H9 (cell line): ENCODE results near the gene SPTSSB. TPM values are rescaled to one million over a fixed set of nuclear protein-coding genes. Genes with fewer than 3 reads are reported as not detected.

ENCODE experiments used
- DNase-seq: peaks from one replicate; pipeline ENCODE4 v3.0.0-alpha.2; 2017
- H2AFZ ChIP-seq: one replicate; pipeline ENCODE4 v1.6.1; 2013; ENCODE audit warnings: mild to moderate bottlenecking, low read length, control low read depth, moderate library complexity
- H2AK5ac ChIP-seq: 2 replicates; pipeline ENCODE4 v1.6.1; 2013; ENCODE audit warnings: low read length, control low read depth, mixed read lengths; ENCODE audit not compliant: insufficient read length
- H2BK120ac ChIP-seq: one replicate; pipeline ENCODE4 v1.6.1; 2013; ENCODE audit warnings: low read depth, mild to moderate bottlenecking, low read length, control low read depth, inconsistent platforms; ENCODE audit not compliant: poor library complexity, severe bottlenecking
- H2BK12ac ChIP-seq: 2 replicates; pipeline ENCODE4 v1.6.1; 2013; ENCODE audit warnings: low read length, control low read depth, mixed read lengths, low read depth; ENCODE audit not compliant: insufficient read length
- H2BK15ac ChIP-seq: 2 replicates; pipeline ENCODE4 v1.6.1; 2013; ENCODE audit warnings: low read depth, low read length, control low read depth
- H2BK20ac ChIP-seq: one replicate; pipeline ENCODE4 v1.6.1; 2013; ENCODE audit warnings: low read depth, mild to moderate bottlenecking, low read length, control low read depth, inconsistent platforms; ENCODE audit not compliant: poor library complexity, severe bottlenecking
- H2BK5ac ChIP-seq: 2 replicates; pipeline ENCODE4 v1.6.1; 2013; ENCODE audit warnings: low read length, control low read depth, mixed read lengths; ENCODE audit not compliant: insufficient read length
- H3K14ac ChIP-seq: 2 replicates; pipeline ENCODE4 v1.6.1; 2013; ENCODE audit warnings: low read length, control low read depth; ENCODE audit not compliant: insufficient read depth
- H3K18ac ChIP-seq: 2 replicates; pipeline ENCODE4 v1.6.1; 2013; ENCODE audit warnings: low read depth, mild to moderate bottlenecking, mixed read lengths, low read length, control low read depth; ENCODE audit not compliant: insufficient read length
- H3K23ac ChIP-seq: 2 replicates; pipeline ENCODE4 v1.6.1; 2013; ENCODE audit warnings: low read length, control low read depth, mixed read lengths, low read depth; ENCODE audit not compliant: insufficient read length
- H3K23me2 ChIP-seq: 2 replicates; pipeline ENCODE4 v1.6.1; 2013; ENCODE audit warnings: low read depth, mild to moderate bottlenecking, mixed read lengths, low read length, control low read depth; ENCODE audit not compliant: insufficient read length, poor library complexity, severe bottlenecking
- H3K27ac ChIP-seq: 2 replicates; pipeline ENCODE4 v1.5.1; 2013; ENCODE audit warnings: low read length, control low read depth, mixed read lengths, low read depth; ENCODE audit not compliant: insufficient read length
- H3K27me3 ChIP-seq: 2 replicates; pipeline ENCODE4 v1.6.1; 2013; ENCODE audit warnings: low read length, control low read depth, inconsistent platforms; ENCODE audit not compliant: insufficient read depth
- H3K4ac ChIP-seq: 2 replicates; pipeline ENCODE4 v1.6.1; 2013; ENCODE audit warnings: low read depth, mild to moderate bottlenecking, control low read depth, inconsistent platforms, low read length, moderate library complexity
- H3K4me1 ChIP-seq: 2 replicates; pipeline ENCODE4 v1.6.1; 2013; ENCODE audit warnings: low read length, control low read depth, inconsistent platforms; ENCODE audit not compliant: insufficient read depth
- H3K4me2 ChIP-seq: 2 replicates; pipeline ENCODE4 v1.6.1; 2013; ENCODE audit warnings: low read length, control low read depth, mixed read lengths; ENCODE audit not compliant: insufficient read length, insufficient read depth
- H3K56ac ChIP-seq: 2 replicates; pipeline ENCODE4 v1.6.1; 2013; ENCODE audit warnings: low read depth, mild to moderate bottlenecking, mixed read lengths, low read length, control low read depth; ENCODE audit not compliant: insufficient read length
- H3K79me1 ChIP-seq: 2 replicates; pipeline ENCODE4 v1.6.1; 2013; ENCODE audit warnings: low read depth, mild to moderate bottlenecking, moderate library complexity, low read length, control low read depth, inconsistent platforms; ENCODE audit not compliant: insufficient read depth, poor library complexity, severe bottlenecking
- H3K79me2 ChIP-seq: 2 replicates; pipeline ENCODE4 v1.6.1; 2013; ENCODE audit warnings: low read length, control low read depth, inconsistent platforms; ENCODE audit not compliant: insufficient read depth
- H3K9ac ChIP-seq: 2 replicates; pipeline ENCODE4 v1.6.1; 2013; ENCODE audit warnings: low read length, control low read depth, mixed read lengths; ENCODE audit not compliant: insufficient read length; ENCODE audit errors: extremely low read depth
- H3K9me3 ChIP-seq: one replicate; pipeline ENCODE4 v1.6.1; 2013; ENCODE audit warnings: low read depth, low read length, inconsistent platforms; ENCODE audit not compliant: control insufficient read depth
- H3T11ph ChIP-seq: one replicate; pipeline ENCODE4 v1.6.1; 2013; ENCODE audit warnings: mild to moderate bottlenecking, low read length, control low read depth, inconsistent platforms
- H4K20me1 ChIP-seq: one replicate; pipeline ENCODE4 v1.6.1; 2013; ENCODE audit not compliant: control insufficient read depth, insufficient read length, insufficient read depth
- H4K5ac ChIP-seq: 2 replicates; pipeline ENCODE4 v1.6.1; 2013; ENCODE audit warnings: low read depth, mild to moderate bottlenecking, mixed read lengths, low read length, control low read depth; ENCODE audit not compliant: insufficient read length
- H4K8ac ChIP-seq: replicated peaks from 2 replicates; pipeline ENCODE4 v1.6.1; 2013; ENCODE audit warnings: low read length, control low read depth, mixed read lengths, low read depth; ENCODE audit not compliant: insufficient read length
- H4K91ac ChIP-seq: 2 replicates; pipeline ENCODE4 v1.6.1; 2013; ENCODE audit warnings: low read depth, mild to moderate bottlenecking, moderate library complexity, mixed read lengths, low read length, control low read depth; ENCODE audit not compliant: insufficient read length
- H3K27ac Mint-ChIP-seq, 3 experiments: 2 replicates in 2 of 3; 3 replicates in 1 of 3; pipeline ENCODE4 v1.8.0; 2020 to 2021; ENCODE audit warnings: mixed read lengths in 3 of 3, mild to moderate bottlenecking in 1 of 3, moderate library complexity in 1 of 3
- H3K27me3 Mint-ChIP-seq: 2 replicates; pipeline ENCODE4 v1.8.0; 2021; ENCODE audit warnings: low read depth, mild to moderate bottlenecking, moderate library complexity, mixed read lengths
- H3K36me3 Mint-ChIP-seq, 3 experiments: 2 replicates in 2 of 3; 3 replicates in 1 of 3; pipeline ENCODE4 v1.8.0; 2020 to 2021; ENCODE audit warnings: low read depth in 3 of 3, mixed read lengths in 3 of 3; ENCODE audit not compliant: insufficient read depth in 1 of 3
- H3K4me1 Mint-ChIP-seq, 2 experiments: 2 replicates each; pipeline ENCODE4 v1.8.0; 2020; ENCODE audit warnings: mixed read lengths in 2 of 2
- H3K4me3 Mint-ChIP-seq, 2 experiments: 2 replicates in 1 of 2; 3 replicates in 1 of 2; pipeline ENCODE4 v1.8.0; 2020 to 2021; ENCODE audit warnings: mild to moderate bottlenecking in 2 of 2, mixed read lengths in 2 of 2, moderate library complexity in 1 of 2
- H3K9me3 Mint-ChIP-seq, 2 experiments: 2 replicates in 1 of 2; 3 replicates in 1 of 2; pipeline ENCODE4 v1.8.0; 2020; ENCODE audit warnings: mild to moderate bottlenecking in 2 of 2, mixed read lengths in 2 of 2, moderate library complexity in 1 of 2
- CTCF ChIP-seq: fragments of 200-600 bp; sonication (generic); conservative IDR thresholded peaks from 3 replicates; pipeline ENCODE4 v1.8.0; 2021; ENCODE audit warnings: antibody characterized with exemption, mild to moderate bottlenecking
- total RNA-seq: library from RNA; stranded (reverse); gene quantifications from 2 replicates; pipeline ENCODE4 v1.2.1, GENCODE V29; 2021

The SPTSSB gene
- total RNA-seq, 1 experiment from 2014 or later: 3.5 TPM

DNA sequence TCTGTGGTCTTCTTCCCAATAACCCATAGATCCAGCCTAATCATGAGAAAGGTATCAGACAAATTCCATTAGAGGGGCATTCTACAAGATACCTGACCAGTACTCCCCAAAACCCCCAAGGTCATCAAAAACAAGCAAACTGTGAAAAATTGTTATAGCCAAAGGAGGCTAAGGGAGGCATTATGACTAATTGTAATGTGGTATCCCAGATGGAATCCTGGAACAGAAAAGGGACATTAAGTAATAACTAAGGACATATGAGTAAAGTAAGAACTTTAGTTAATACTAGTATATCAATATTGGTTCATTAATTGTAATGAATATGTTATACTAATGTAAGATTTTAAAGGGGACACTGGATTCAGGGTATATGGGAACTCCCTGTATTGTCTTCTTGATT lies 20.4 kb downstream of the SPTSSB start:
- Histone ChIP-seq H4K5ac (no peak overlapping the region), H2BK120ac (no peak overlapping the region), H3T11ph (no peak overlapping the region), H4K20me1 (no peaks in the 10 kb centered on the region), H4K8ac (no peak overlapping the region), H3K79me2 (no peaks in the 10 kb centered on the region), H2BK12ac (no peak overlapping the region), H2BK5ac (no peak overlapping the region), H2AFZ (no peak overlapping the region), H3K9me3 (no peaks in the 10 kb centered on the region), H3K23ac (no peak overlapping the region), H3K56ac (no peak overlapping the region), H3K14ac (no peak overlapping the region), H3K27me3 (no peaks in the 10 kb centered on the region), H3K18ac (no peak overlapping the region), H3K27ac (no peak overlapping the region), H4K91ac (no peak overlapping the region), H3K4ac (no peak overlapping the region), H3K23me2 (no peaks in the 10 kb centered on the region), H2BK15ac (no peak overlapping the region), H2AK5ac (no peak overlapping the region), H3K4me1 (no peaks in the 10 kb centered on the region), H3K79me1 (no peaks in the 10 kb centered on the region), H3K4me2 (no peak overlapping the region), H2BK20ac (no peak overlapping the region), H3K9ac (no peak overlapping the region)
- no peak for DNase-seq
- Mint-ChIP-seq H3K4me3 (no peak overlapping the region), H3K27me3 (no peaks in the 10 kb centered on the region), H3K4me1 (peaks cover 0 to 5% of the 10 kb centered on the region in 2 experiments), H3K9me3 (no peaks in the 10 kb centered on the region), H3K36me3 (no peaks in the 10 kb centered on the region), H3K27ac (no peak overlapping the region)
- TF ChIP-seq CTCF: no peak
